ENCODE data around the gene NCKAP5L. TPM values are rescaled to one million over a fixed set of nuclear protein-coding genes. Genes with fewer than 3 reads are reported as not detected.

Gene NCKAP5L
- total and polyA plus RNA-seq, 9 of the 15 experiments (the other 6 are each of a cell fraction or from before 2014, with no cell fraction given), result 0.01 to 14.4 (median 3.7) TPM

GRCh38 chr12:49819786-49820185 is 8.4 kb downstream of the NCKAP5L start (continued):
- TF ChIP-seq, protein P1, sequence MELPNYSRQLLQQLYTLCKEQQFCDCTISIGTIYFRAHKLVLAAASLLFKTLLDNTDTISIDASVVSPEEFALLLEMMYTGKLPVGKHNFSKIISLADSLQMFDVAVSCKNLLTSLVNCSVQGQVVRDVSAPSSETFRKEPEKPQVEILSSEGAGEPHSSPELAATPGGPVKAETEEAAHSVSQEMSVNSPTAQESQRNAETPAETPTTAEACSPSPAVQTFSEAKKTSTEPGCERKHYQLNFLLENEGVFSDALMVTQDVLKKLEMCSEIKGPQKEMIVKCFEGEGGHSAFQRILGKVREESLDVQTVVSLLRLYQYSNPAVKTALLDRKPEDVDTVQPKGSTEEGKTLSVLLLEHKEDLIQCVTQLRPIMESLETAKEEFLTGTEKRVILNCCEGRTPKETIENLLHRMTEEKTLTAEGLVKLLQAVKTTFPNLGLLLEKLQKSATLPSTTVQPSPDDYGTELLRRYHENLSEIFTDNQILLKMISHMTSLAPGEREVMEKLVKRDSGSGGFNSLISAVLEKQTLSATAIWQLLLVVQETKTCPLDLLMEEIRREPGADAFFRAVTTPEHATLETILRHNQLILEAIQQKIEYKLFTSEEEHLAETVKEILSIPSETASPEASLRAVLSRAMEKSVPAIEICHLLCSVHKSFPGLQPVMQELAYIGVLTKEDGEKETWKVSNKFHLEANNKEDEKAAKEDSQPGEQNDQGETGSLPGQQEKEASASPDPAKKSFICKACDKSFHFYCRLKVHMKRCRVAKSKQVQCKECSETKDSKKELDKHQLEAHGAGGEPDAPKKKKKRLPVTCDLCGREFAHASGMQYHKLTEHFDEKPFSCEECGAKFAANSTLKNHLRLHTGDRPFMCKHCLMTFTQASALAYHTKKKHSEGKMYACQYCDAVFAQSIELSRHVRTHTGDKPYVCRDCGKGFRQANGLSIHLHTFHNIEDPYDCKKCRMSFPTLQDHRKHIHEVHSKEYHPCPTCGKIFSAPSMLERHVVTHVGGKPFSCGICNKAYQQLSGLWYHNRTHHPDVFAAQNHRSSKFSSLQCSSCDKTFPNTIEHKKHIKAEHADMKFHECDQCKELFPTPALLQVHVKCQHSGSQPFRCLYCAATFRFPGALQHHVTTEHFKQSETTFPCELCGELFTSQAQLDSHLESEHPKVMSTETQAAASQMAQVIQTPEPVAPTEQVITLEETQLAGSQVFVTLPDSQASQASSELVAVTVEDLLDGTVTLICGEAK (IDR thresholded peaks at IDR 0.05), result no peak
- TF ChIP-seq, protein P1 (CRISPR knock-in tag; IDR thresholded peaks at IDR 0.05), result no peak
- TF ChIP-seq, protein P2, sequence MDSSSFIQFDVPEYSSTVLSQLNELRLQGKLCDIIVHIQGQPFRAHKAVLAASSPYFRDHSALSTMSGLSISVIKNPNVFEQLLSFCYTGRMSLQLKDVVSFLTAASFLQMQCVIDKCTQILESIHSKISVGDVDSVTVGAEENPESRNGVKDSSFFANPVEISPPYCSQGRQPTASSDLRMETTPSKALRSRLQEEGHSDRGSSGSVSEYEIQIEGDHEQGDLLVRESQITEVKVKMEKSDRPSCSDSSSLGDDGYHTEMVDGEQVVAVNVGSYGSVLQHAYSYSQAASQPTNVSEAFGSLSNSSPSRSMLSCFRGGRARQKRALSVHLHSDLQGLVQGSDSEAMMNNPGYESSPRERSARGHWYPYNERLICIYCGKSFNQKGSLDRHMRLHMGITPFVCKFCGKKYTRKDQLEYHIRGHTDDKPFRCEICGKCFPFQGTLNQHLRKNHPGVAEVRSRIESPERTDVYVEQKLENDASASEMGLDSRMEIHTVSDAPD (CRISPR knock-in tag; IDR thresholded peaks at IDR 0.05), result no peak
- TF ChIP-seq TCF7L2 (IDR thresholded peaks at IDR 0.05; ENCODE audit: low read depth, low read length) (no peak), GATAD2B (IDR thresholded peaks at IDR 0.05; ENCODE audit: borderline replicate concordance) (no peak), E2F3 (CRISPR knock-in tag; IDR thresholded peaks at IDR 0.05) (no peak), ESRRA (IDR thresholded peaks at IDR 0.05; ENCODE audit: borderline replicate concordance, low read depth) (peak; percentile 41; the same call in 1 of the 2 replicates), GABPA (tag; conservative IDR thresholded peaks at IDR 0.05; ENCODE audit: low read depth) (no peak), HDAC2 (IDR thresholded peaks at IDR 0.05) (no peak), SUPT5H (IDR thresholded peaks at IDR 0.05) (no peak), SMAD1 (IDR thresholded peaks at IDR 0.05; ENCODE audit: low read depth, low read length, partially characterized antibody) (no peak)
- TF ChIP-seq, protein P3, sequence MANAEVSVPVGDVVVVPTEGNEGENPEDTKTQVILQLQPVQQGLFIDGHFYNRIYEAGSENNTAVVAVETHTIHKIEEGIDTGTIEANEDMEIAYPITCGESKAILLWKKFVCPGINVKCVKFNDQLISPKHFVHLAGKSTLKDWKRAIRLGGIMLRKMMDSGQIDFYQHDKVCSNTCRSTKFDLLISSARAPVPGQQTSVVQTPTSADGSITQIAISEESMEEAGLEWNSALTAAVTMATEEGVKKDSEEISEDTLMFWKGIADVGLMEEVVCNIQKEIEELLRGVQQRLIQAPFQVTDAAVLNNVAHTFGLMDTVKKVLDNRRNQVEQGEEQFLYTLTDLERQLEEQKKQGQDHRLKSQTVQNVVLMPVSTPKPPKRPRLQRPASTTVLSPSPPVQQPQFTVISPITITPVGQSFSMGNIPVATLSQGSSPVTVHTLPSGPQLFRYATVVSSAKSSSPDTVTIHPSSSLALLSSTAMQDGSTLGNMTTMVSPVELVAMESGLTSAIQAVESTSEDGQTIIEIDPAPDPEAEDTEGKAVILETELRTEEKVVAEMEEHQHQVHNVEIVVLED (CRISPR knock-in tag; IDR thresholded peaks at IDR 0.05), result no peak

Data from K562 (cell line).